GM12878 (cell line): ENCODE measurements around the gene PDZD7. TPM values are rescaled to one million over a fixed set of nuclear protein-coding genes. Genes with fewer than 3 reads are reported as not detected.

ENCODE experiments used
- BHLHE40 ChIP-seq, 2 experiments: fragments of 450-650 bp in 1 of 2; IDR thresholded peaks; 2 replicates each; pipeline ENCODE4 v1.6.1; 2011 to 2017; ENCODE audit warnings: low read depth in 2 of 2, borderline replicate concordance in 1 of 2, improper control_type of control experiment in 1 of 2, low read length in 1 of 2, mild to moderate bottlenecking in 1 of 2
- GATAD2B ChIP-seq: fragments of 450-650 bp; conservative IDR thresholded peaks from 2 replicates; pipeline ENCODE4 v1.6.1; 2017; ENCODE audit warnings: low read depth, mild to moderate bottlenecking, moderate library complexity
- IKZF1 ChIP-seq: fragments of 450-650 bp; conservative IDR thresholded peaks from 2 replicates; pipeline ENCODE4 v1.6.1; 2017; ENCODE audit warnings: antibody characterized with exemption, mild to moderate bottlenecking
- LARP7 ChIP-seq: fragments of 450-650 bp; IDR thresholded peaks from 2 replicates; pipeline ENCODE4 v1.6.1; 2017; ENCODE audit warnings: mild to moderate bottlenecking
- MXI1 ChIP-seq: fragments of 150-350 bp; IDR thresholded peaks from 2 replicates; pipeline ENCODE4 v1.6.1; 2011; ENCODE audit warnings: low read depth, mild to moderate bottlenecking, inconsistent platforms, low read length, improper control_type of control experiment
- NR2F1 ChIP-seq: fragments of 450-650 bp; conservative IDR thresholded peaks from 2 replicates; pipeline ENCODE4 v1.6.1; 2017; ENCODE audit warnings: mild to moderate bottlenecking
- POLR2AphosphoS2 ChIP-seq: IDR thresholded peaks from 2 replicates; pipeline ENCODE4 v1.6.1; 2011; ENCODE audit warnings: low read depth, mild to moderate bottlenecking, low read length, improper control_type of control experiment, moderate library complexity
- RB1 ChIP-seq: fragments of 450-650 bp; formaldehyde crosslinking; IDR thresholded peaks from 2 replicates; pipeline ENCODE4 v1.6.1; 2017; ENCODE audit warnings: mild to moderate bottlenecking, borderline replicate concordance
- RELA ChIP-seq: fragments of 450-650 bp; IDR thresholded peaks from 2 replicates; pipeline ENCODE4 v1.8.0; 2014; ENCODE audit warnings: borderline replicate concordance; ENCODE audit not compliant: partially characterized antibody
- SMC3 ChIP-seq: IDR thresholded peaks from 2 replicates; pipeline ENCODE4 v1.6.1; 2011; ENCODE audit warnings: low read length, improper control_type of control experiment, borderline replicate concordance
- ZNF207 ChIP-seq: fragments of 450-650 bp; IDR thresholded peaks from 2 replicates; pipeline ENCODE4 v1.6.1; 2014; ENCODE audit warnings: antibody characterized with exemption, mild to moderate bottlenecking, borderline replicate concordance
- ZSCAN29 ChIP-seq: fragments of 450-650 bp; IDR thresholded peaks from 2 replicates; pipeline ENCODE4 v1.6.1; 2017; ENCODE audit warnings: mild to moderate bottlenecking, moderate library complexity
- polyA plus RNA-seq, 11 experiments: library from polyadenylated mRNA; depleted of rRNA in 4 of 11; unstranded in 6 of 11; stranded (reverse) in 5 of 11; fragments of >200 nt; fragmentation: Nextera tagmentation in 4 of 11; fragmentation: Illumina TruSeq in 1 of 11; extraction: Ambion mirVana in 4 of 11; extraction: Trizol in 1 of 11; gene quantifications; 1 replicate in 1 of 11; 2 replicates in 10 of 11; pipeline versions ENCODE4 v1.2.1 to v1.2.3, GENCODE V29; 2011 to 2016; ENCODE audit warnings: inconsistent platforms in 2 of 11, missing spikeins in 2 of 11, low read depth in 1 of 11
- total RNA-seq, 4 experiments: library from RNA; depleted of rRNA in 3 of 4; stranded (reverse); fragments of >200 nt in 3 of 4; fragmentation: Illumina TruSeq in 1 of 4; extraction: Trizol in 1 of 4; gene quantifications; 2 replicates each; pipeline versions ENCODE4 v1.2.1 to v1.2.3, GENCODE V29; 2013 to 2021
- TF ChIP-seq, protein P1 (sequence below): fragments of 450-650 bp; IDR thresholded peaks from 2 replicates; pipeline ENCODE4 v1.6.1; 2017; ENCODE audit warnings: mild to moderate bottlenecking, moderate library complexity
- TF ChIP-seq, protein P2 (sequence below): fragments of 450-650 bp; conservative IDR thresholded peaks from 2 replicates; pipeline ENCODE4 v1.6.1; 2017; ENCODE audit warnings: mild to moderate bottlenecking, moderate library complexity
- TF ChIP-seq, protein P3 (sequence below), 3 experiments: IDR thresholded peaks in 2 of 3; conservative IDR thresholded peaks in 1 of 3; 2 replicates each; pipeline ENCODE4 v1.5.1; 2011; ENCODE audit warnings: low read depth in 3 of 3, low read length in 3 of 3, mild to moderate bottlenecking in 3 of 3, control low read depth in 2 of 3, moderate library complexity in 2 of 3, inconsistent platforms in 1 of 3, mixed read lengths in 1 of 3; ENCODE audit not compliant: control insufficient read depth in 2 of 3, insufficient read depth in 1 of 3; ENCODE audit errors: extremely low read depth in 1 of 3
- TF ChIP-seq, protein P4 (sequence below): fragments of 450-650 bp; IDR thresholded peaks from 2 replicates; pipeline ENCODE4 v1.6.1; 2017; ENCODE audit warnings: mild to moderate bottlenecking, moderate library complexity

Gene PDZD7
- total and polyA plus RNA-seq, 10 of the 15 experiments (the other 5 are each of a cell fraction or from before 2014, with no cell fraction given) = 0.01 to 0.20 (median 0.03) TPM; not detected in 7

DNA sequence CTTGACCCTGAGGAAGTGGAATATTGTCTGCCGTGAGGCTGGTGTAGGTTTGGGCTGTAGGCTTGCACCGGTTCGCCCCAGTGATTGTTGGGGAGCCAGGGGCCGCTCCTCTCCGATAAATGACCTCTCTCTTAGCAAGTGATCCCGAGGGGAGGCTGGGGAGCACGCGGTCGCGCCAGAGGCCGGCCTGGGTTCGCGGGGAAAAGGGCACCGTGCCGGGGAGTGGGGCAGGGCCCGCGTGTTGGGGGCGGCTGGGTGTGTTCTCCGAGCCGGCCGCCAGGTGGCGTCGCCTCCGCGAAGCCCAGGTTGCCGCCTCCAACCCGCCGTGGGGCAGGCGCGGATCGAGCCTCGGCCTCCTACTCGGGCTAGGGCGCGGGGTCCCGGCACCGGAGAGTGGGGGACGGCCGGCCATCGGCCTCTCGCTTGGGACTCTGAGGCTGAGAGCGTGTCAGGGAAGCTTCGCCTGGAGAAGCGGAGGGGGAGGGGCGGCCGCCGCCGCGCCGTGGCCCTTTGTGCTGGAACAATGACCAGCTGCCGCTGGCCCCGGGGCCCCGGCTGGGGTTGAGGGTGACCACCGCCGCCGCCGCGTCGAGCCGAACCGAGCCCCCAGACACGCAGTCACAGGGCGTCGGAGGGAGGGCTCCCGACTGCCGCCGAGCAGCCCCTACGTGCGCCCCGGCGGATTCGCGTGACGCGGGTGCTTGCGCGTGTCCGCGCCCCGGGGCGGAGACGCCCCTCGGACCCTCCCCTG, 31.8 kb downstream of the PDZD7 start (continued):
- TF ChIP-seq, protein P1, sequence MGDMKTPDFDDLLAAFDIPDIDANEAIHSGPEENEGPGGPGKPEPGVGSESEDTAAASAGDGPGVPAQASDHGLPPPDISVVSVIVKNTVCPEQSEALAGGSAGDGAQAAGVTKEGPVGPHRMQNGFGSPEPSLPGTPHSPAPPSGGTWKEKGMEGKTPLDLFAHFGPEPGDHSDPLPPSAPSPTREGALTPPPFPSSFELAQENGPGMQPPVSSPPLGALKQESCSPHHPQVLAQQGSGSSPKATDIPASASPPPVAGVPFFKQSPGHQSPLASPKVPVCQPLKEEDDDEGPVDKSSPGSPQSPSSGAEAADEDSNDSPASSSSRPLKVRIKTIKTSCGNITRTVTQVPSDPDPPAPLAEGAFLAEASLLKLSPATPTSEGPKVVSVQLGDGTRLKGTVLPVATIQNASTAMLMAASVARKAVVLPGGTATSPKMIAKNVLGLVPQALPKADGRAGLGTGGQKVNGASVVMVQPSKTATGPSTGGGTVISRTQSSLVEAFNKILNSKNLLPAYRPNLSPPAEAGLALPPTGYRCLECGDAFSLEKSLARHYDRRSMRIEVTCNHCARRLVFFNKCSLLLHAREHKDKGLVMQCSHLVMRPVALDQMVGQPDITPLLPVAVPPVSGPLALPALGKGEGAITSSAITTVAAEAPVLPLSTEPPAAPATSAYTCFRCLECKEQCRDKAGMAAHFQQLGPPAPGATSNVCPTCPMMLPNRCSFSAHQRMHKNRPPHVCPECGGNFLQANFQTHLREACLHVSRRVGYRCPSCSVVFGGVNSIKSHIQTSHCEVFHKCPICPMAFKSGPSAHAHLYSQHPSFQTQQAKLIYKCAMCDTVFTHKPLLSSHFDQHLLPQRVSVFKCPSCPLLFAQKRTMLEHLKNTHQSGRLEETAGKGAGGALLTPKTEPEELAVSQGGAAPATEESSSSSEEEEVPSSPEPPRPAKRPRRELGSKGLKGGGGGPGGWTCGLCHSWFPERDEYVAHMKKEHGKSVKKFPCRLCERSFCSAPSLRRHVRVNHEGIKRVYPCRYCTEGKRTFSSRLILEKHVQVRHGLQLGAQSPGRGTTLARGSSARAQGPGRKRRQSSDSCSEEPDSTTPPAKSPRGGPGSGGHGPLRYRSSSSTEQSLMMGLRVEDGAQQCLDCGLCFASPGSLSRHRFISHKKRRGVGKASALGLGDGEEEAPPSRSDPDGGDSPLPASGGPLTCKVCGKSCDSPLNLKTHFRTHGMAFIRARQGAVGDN = peak; percentile 11
- TF ChIP-seq, protein P2, sequence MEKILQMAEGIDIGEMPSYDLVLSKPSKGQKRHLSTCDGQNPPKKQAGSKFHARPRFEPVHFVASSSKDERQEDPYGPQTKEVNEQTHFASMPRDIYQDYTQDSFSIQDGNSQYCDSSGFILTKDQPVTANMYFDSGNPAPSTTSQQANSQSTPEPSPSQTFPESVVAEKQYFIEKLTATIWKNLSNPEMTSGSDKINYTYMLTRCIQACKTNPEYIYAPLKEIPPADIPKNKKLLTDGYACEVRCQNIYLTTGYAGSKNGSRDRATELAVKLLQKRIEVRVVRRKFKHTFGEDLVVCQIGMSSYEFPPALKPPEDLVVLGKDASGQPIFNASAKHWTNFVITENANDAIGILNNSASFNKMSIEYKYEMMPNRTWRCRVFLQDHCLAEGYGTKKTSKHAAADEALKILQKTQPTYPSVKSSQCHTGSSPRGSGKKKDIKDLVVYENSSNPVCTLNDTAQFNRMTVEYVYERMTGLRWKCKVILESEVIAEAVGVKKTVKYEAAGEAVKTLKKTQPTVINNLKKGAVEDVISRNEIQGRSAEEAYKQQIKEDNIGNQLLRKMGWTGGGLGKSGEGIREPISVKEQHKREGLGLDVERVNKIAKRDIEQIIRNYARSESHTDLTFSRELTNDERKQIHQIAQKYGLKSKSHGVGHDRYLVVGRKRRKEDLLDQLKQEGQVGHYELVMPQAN = 0 out of 2 replicates have a peak, but pooled peaks have one; percentile 72
- TF ChIP-seq, protein P3, sequence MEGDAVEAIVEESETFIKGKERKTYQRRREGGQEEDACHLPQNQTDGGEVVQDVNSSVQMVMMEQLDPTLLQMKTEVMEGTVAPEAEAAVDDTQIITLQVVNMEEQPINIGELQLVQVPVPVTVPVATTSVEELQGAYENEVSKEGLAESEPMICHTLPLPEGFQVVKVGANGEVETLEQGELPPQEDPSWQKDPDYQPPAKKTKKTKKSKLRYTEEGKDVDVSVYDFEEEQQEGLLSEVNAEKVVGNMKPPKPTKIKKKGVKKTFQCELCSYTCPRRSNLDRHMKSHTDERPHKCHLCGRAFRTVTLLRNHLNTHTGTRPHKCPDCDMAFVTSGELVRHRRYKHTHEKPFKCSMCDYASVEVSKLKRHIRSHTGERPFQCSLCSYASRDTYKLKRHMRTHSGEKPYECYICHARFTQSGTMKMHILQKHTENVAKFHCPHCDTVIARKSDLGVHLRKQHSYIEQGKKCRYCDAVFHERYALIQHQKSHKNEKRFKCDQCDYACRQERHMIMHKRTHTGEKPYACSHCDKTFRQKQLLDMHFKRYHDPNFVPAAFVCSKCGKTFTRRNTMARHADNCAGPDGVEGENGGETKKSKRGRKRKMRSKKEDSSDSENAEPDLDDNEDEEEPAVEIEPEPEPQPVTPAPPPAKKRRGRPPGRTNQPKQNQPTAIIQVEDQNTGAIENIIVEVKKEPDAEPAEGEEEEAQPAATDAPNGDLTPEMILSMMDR (IDR thresholded peaks at IDR 0.05 in 2 of 3, conservative IDR thresholded peaks at IDR 0.05 in 1 of 3; ENCODE audit: control insufficient read depth in 2 of 3, extremely low read depth in 1 of 3, insufficient read depth in 1 of 3, low read depth in 3 of 3, low read length in 3 of 3) = peak; percentile 79 to 87 (median 81)
- TF ChIP-seq GATAD2B = peak; percentile 94; the same call in 1 of the 2 replicates
- peak in 1 of 2 experiments; percentile 67; a peak in 1 of 4 replicates for TF ChIP-seq BHLHE40 (IDR thresholded peaks at IDR 0.05; ENCODE audit: borderline replicate concordance in 1 of 2, low read depth in 2 of 2, low read length in 1 of 2)
- TF ChIP-seq NR2F1 = peak; percentile 48; the same call in 1 of the 2 replicates
- peak; percentile 78 for TF ChIP-seq IKZF1
- TF ChIP-seq ZNF207 = peak; percentile 97
- 0 out of 2 replicates have a peak, but pooled peaks have one; percentile 5 for TF ChIP-seq ZSCAN29
- TF ChIP-seq POLR2AphosphoS2 = peak; percentile 79; the same call in 1 of the 2 replicates
- TF ChIP-seq SMC3 = peak; percentile 43
- TF ChIP-seq RELA = peak; percentile 14
- TF ChIP-seq, protein P4, sequence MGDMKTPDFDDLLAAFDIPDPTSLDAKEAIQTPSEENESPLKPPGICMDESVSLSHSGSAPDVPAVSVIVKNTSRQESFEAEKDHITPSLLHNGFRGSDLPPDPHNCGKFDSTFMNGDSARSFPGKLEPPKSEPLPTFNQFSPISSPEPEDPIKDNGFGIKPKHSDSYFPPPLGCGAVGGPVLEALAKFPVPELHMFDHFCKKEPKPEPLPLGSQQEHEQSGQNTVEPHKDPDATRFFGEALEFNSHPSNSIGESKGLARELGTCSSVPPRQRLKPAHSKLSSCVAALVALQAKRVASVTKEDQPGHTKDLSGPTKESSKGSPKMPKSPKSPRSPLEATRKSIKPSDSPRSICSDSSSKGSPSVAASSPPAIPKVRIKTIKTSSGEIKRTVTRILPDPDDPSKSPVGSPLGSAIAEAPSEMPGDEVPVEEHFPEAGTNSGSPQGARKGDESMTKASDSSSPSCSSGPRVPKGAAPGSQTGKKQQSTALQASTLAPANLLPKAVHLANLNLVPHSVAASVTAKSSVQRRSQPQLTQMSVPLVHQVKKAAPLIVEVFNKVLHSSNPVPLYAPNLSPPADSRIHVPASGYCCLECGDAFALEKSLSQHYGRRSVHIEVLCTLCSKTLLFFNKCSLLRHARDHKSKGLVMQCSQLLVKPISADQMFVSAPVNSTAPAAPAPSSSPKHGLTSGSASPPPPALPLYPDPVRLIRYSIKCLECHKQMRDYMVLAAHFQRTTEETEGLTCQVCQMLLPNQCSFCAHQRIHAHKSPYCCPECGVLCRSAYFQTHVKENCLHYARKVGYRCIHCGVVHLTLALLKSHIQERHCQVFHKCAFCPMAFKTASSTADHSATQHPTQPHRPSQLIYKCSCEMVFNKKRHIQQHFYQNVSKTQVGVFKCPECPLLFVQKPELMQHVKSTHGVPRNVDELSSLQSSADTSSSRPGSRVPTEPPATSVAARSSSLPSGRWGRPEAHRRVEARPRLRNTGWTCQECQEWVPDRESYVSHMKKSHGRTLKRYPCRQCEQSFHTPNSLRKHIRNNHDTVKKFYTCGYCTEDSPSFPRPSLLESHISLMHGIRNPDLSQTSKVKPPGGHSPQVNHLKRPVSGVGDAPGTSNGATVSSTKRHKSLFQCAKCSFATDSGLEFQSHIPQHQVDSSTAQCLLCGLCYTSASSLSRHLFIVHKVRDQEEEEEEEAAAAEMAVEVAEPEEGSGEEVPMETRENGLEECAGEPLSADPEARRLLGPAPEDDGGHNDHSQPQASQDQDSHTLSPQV = peak; percentile 70; the same call in 1 of the 2 replicates
- peak; percentile 86; the same call in 1 of the 2 replicates for TF ChIP-seq RB1
- peak; percentile 89 for TF ChIP-seq LARP7
- 0 out of 2 replicates have a peak, but pooled peaks have one; percentile 9 for TF ChIP-seq MXI1
